Esophagus squamous epithelium (tissue), 5 donors: Measurements from ENCODE around the gene BAIAP3. TPM values are rescaled to one million over a fixed set of nuclear protein-coding genes. Genes with fewer than 3 reads are reported as not detected.
"Not testable (repeated sequence)": the region's sequence is repeated elsewhere in the genome, so short reads cannot be mapped to it uniquely, and the experiment has no call there.

ENCODE experiments used
- DNase-seq: peaks from one replicate; lab custom pipeline; 2025; lab: John Stamatoyannopoulos, UW
- H3K27ac ChIP-seq, 4 donors: fragments of 200-600 bp; sonication (generic); one replicate each; pipeline ENCODE4 v1.5.1; 2016 to 2019; ENCODE audit warnings: mild to moderate bottlenecking in 1 of 4
- H3K27me3 ChIP-seq, 4 donors: fragments of 200-600 bp; sonication (generic); 1 replicate in 3 of 4; 2 replicates in 1 of 4; pipeline versions ENCODE4 v1.5.1 to v1.6.0; 2017 to 2021; ENCODE audit warnings: antibody characterized with exemption in 1 of 4
- H3K36me3 ChIP-seq, 3 donors: fragments of 200-600 bp; sonication (generic); one replicate each; pipeline ENCODE4 v1.5.1; 2016 to 2019
- H3K4me1 ChIP-seq, 3 donors: fragments of 200-600 bp; sonication (generic); one replicate each; pipeline ENCODE4 v1.5.1; 2017 to 2019
- H3K4me3 ChIP-seq, 4 donors: fragments of 200-600 bp; sonication (generic); 1 replicate in 3 of 4; 2 replicates in 1 of 4; pipeline ENCODE4 v1.5.1; 2016 to 2019; ENCODE audit warnings: mild to moderate bottlenecking in 2 of 4, moderate library complexity in 1 of 4
- H3K9me3 ChIP-seq, 3 donors: fragments of 200-600 bp; sonication (generic); one replicate each; pipeline ENCODE4 v1.5.1; 2016 to 2019
- POLR2A ChIP-seq, 4 donors: fragments of 450-650 bp; IDR thresholded peaks; one replicate each; pipeline ENCODE4 v1.6.1; 2017; ENCODE audit warnings: antibody characterized with exemption in 4 of 4, mild to moderate bottlenecking in 4 of 4, moderate library complexity in 3 of 4
- WGBS, 2 donors: methylation state at CpG; one replicate each; pipeline ENCODE4 v1.1.5; 2018; 5-methylcytosine and 5-hydroxymethylcytosine counted together
- intact Hi-C: fragments of 100-400 bp; cut with DNase I; formaldehyde crosslinking; loops from one replicate; pipeline ENCODE4 v1.15.0; 2022
- total RNA-seq, 4 donors: library from RNA; depleted of rRNA; stranded (reverse); fragments of >200 nt; gene quantifications; one replicate each; pipeline ENCODE4 v1.1.0, GENCODE V29; 2016
- TF ChIP-seq, protein P1 (sequence below), 6 experiments: fragments of 450-650 bp in 4 of 6; fragments of 200-600 bp in 2 of 6; sonication (generic) in 2 of 6; IDR thresholded peaks; one replicate each; pipeline ENCODE4 v1.5.1; 2016 to 2019; ENCODE audit warnings: antibody characterized with exemption in 6 of 6, mild to moderate bottlenecking in 4 of 6, moderate library complexity in 4 of 6
- donor health status: DM: yes; HTN: yes; CAD: no.

Gene BAIAP3
- total RNA-seq, 4 donors from 2014 or later: 0.68 to 2.7 (median 1.00) TPM

DNA sequence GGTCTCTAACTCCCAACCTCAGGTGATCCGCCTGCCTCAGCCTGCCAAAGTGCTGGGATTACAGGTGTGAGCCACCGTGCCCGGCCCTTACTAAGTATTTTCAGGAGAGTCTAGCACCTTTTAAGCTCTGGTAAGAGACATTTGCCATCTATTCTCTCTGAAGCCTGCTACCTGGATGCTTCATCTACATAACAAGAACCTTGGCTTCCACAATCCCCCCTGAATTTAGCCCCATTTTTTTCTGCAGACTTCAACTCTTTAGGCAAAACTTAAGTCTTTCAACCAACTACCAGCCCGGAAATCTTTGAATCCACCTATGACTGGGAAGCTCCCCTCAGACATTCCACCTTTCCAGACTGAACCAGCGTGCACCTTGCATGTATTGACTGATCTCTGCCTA is 38.0 kb upstream of the BAIAP3 start:
- Histone ChIP-seq H3K27me3 (peaks cover 0 to 88% (median 4%) of the 10 kb centered on the region in 4 donors), H3K36me3 (no peaks in the 10 kb centered on the region), H3K4me3 (no peak overlapping the region), H3K27ac (no peak overlapping the region), H3K9me3 (no peaks in the 10 kb centered on the region), H3K4me1 (peaks cover 0 to 41% (median 9%) of the 10 kb centered on the region in 3 donors)
- intact Hi-C loops: no loop called here
- no peak for DNase-seq
- TF ChIP-seq POLR2A (IDR thresholded peaks at IDR 0.05): no peak
- TF ChIP-seq, protein P1, sequence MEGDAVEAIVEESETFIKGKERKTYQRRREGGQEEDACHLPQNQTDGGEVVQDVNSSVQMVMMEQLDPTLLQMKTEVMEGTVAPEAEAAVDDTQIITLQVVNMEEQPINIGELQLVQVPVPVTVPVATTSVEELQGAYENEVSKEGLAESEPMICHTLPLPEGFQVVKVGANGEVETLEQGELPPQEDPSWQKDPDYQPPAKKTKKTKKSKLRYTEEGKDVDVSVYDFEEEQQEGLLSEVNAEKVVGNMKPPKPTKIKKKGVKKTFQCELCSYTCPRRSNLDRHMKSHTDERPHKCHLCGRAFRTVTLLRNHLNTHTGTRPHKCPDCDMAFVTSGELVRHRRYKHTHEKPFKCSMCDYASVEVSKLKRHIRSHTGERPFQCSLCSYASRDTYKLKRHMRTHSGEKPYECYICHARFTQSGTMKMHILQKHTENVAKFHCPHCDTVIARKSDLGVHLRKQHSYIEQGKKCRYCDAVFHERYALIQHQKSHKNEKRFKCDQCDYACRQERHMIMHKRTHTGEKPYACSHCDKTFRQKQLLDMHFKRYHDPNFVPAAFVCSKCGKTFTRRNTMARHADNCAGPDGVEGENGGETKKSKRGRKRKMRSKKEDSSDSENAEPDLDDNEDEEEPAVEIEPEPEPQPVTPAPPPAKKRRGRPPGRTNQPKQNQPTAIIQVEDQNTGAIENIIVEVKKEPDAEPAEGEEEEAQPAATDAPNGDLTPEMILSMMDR (IDR thresholded peaks at IDR 0.05): no peak
- whole genome bisulfite sequencing, 2 donors: 31 to 34% methylated on average over 3 to 5 of the region's 5 CpGs

DNA sequence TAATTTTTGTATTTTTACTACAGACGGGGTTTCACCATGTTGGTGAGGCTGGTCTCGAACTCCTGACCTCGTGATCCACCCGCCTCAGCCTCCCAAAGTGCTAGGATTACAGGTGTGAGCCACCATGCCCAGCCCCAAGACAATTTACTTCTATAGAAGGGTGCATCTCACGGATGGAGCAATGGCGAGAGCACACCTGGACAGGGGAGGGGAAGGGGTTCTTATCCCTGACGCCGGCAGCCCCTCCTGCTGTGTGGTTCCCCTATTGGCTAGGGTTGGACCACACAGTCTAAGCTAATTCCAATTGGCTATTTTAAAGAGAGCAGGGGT is 36.8 kb upstream of the BAIAP3 start:
- H3K36me3 ChIP-seq, H3K9me3 ChIP-seq, DNase-seq, intact Hi-C loops, H3K4me3 ChIP-seq: not testable (repeated sequence)
- Histone ChIP-seq H3K27ac (peak overlapping the region in 2 of 4 donors; percentile 10 to 51), H3K4me1 (peaks cover 9 to 53% (median 19%) of the 10 kb centered on the region in 3 donors), H3K27me3 (peaks cover 0 to 88% (median under 1%) of the 10 kb centered on the region in 4 donors)
- WGBS, 2 donors: 40 to 100% methylated on average over 1 to 2 of the region's 8 CpGs

DNA sequence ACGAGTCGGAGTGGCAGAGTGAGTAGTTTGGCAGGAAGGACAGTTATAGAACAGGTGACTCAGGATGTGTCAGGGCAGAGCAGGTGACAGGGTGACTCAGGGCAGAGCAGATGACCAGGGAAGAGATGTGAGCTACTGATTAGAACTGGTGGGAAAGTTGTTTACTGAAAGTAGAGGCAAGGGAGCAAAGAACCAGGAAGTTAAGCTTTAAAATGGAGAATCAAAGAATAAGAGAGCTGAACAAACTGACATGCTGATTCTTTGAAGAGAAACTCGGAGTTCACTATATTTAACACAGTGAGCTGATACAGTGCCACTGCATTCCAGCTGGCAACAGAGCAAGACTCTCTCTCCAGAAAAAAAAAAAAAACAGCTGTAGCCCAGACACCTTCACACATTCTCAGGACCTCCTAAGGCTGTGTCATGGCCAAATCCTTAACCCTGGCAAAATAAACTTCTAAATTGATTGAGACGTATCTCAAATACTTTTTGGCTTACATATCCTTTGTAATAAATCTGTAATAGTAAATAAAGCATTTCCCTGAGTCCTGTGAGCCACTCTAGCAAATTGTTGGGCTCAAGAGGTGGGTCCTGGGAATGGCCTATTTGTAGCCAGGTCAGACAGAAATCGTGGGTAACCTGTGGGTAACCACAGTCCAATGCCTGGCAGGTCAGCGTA is 36.3 kb upstream of the BAIAP3 start:
- peaks cover 9 to 55% (median 19%) of the 10 kb centered on the region in 3 donors for H3K4me1 ChIP-seq
- H3K27ac ChIP-seq: peak overlapping the region in 2 of 4 donors; percentile 51 to 70
- TF ChIP-seq, protein P1 (IDR thresholded peaks at IDR 0.05): no peak
- TF ChIP-seq POLR2A (IDR thresholded peaks at IDR 0.05): no peak
- intact Hi-C loops: no loop called here
- no peak for DNase-seq
- WGBS, 2 donors: 39 to 42% methylated on average over 4 to 6 of the region's 6 CpGs
- H3K9me3 ChIP-seq: no peaks in the 10 kb centered on the region
- H3K27me3 ChIP-seq: peaks cover 0 to 85% (median 0%) of the 10 kb centered on the region in 4 donors
- no peak overlapping the region for H3K4me3 ChIP-seq
- H3K36me3 ChIP-seq: no peaks in the 10 kb centered on the region

DNA sequence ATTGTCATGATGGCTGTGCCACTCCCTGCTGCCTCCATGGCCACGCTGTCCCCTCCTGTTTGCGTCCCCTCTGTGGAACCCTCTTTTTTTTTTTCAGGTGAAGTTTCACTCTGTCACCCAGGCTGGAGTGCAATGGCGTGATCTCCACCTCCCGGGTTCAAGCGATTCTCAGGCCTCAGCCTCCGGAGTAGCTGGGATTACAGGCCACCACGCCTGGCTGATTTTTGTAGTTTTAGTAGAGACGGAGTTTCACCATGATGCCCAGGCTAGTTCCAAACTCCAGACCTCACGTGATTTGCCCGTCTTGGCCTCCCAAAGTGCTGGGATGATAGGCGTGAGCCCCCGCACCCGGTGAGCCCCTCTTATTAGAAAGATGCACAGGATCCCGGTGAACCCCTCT is 35.0 kb upstream of the BAIAP3 start:
- H3K27ac ChIP-seq: no peak overlapping the region
- no peak for DNase-seq
- no peaks in the 10 kb centered on the region for H3K36me3 ChIP-seq
- WGBS, 2 donors: 90 to 92% methylated on average over 12 of the region's 14 CpGs
- H3K9me3 ChIP-seq: no peaks in the 10 kb centered on the region
- intact Hi-C loops: no loop called here
- H3K4me1 ChIP-seq: peaks cover 15 to 64% (median 28%) of the 10 kb centered on the region in 3 donors
- peaks cover 0 to 76% (median 0%) of the 10 kb centered on the region in 4 donors for H3K27me3 ChIP-seq
- H3K4me3 ChIP-seq: no peak overlapping the region
- TF ChIP-seq POLR2A (IDR thresholded peaks at IDR 0.05): no peak
- TF ChIP-seq, protein P1 (IDR thresholded peaks at IDR 0.05): no peak

DNA sequence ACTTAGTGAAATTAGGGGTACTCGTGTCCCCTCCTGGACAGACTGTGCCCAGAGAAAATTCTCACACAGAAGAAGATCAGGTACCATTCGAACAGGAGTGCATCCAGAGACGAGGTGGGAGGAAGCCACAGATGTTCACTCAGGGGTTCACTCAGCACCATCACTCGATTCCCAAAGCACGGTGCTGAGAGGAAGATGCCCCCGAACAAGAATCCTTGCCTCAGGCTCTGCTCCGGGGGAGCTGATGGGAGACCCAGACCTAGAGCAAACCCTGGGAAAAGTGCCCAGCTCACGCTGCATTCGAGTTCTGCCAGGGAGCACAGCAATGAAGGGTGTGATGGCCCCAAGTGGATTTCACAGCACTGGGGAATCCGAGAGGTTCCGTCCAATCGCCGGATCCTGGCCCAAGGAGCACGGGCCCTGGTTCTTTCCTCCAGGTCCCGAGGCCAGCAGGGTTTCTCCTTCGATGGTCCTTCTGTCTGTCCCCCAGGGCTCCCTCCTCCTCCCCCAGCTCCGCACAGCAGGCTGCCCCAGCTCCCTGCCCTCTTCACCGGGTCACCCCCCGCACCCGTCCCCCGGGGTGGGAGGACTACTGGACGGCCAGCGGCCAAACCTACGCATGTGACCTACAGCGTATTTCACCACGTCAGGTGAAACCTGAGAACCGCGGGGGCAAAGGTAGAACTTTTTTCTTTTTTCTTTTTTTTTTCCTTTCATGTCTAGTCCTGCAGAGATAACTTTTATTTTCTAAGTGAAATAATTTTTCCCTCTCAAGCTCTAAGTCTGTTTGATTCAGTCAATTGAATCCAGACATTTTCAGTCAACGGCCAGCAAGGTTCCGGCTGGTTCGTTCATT is 34.2 kb upstream of the BAIAP3 start:
- Histone ChIP-seq H3K36me3 (no peaks in the 10 kb centered on the region), H3K4me1 (peaks cover 22 to 72% (median 32%) of the 10 kb centered on the region in 3 donors), H3K27me3 (peaks cover 0 to 70% (median 0%) of the 10 kb centered on the region in 4 donors), H3K4me3 (peak overlapping the region in 1 of 4 donors; percentile 6), H3K27ac (no peak overlapping the region), H3K9me3 (no peaks in the 10 kb centered on the region)
- 42 to 46% methylated on average over 26 to 28 of the region's 31 CpGs for WGBS, 2 donors
- no peak for TF ChIP-seq POLR2A (IDR thresholded peaks at IDR 0.05)
- TF ChIP-seq, protein P1 (IDR thresholded peaks at IDR 0.05): no peak
- intact Hi-C loops: no loop called here
- DNase-seq: no peak
